T-cell (primary cell): ENCODE measurements around the gene PLGLB1. TPM values are rescaled to one million over a fixed set of nuclear protein-coding genes. Genes with fewer than 3 reads are reported as not detected.
"Not testable (repeated sequence)": the region's sequence is repeated elsewhere in the genome, so short reads cannot be mapped to it uniquely, and the experiment has no call there.

ENCODE experiments used
- ATAC-seq, 4 experiments: fragments of 200-7000 bp in 3 of 4; fragments of 150-1000 bp in 1 of 4; cut with Tn5 transposase; replicated peaks in 1 of 4; 1 replicate in 3 of 4; 2 replicates in 1 of 4; pipeline ENCODE4 v1.10.0; 2021; ENCODE audit warnings: moderate library complexity in 3 of 4, mild to moderate bottlenecking in 2 of 4, moderate number of reproducible peaks in 1 of 4
- CTCF ChIA-PET, 2 donors: fragments of 300-600 bp; sonication (Branson Sonifier 250); formaldehyde crosslinking; loops; one replicate each; lab custom pipeline; 2022; ENCODE audit warnings: antibody characterized with exemption in 2 of 2; lab: Charles Lee
- POLR2A ChIA-PET, 2 donors: fragments of 300-600 bp; sonication (Branson Sonifier 250); formaldehyde crosslinking; loops; one replicate each; lab custom pipeline; 2022; ENCODE audit warnings: antibody characterized with exemption in 2 of 2; lab: Charles Lee
- DNase-seq, 35 experiments: peaks; one replicate each; pipeline versions ENCODE4 v3.0.0 to v3.0.0-alpha.2; 2013 to 2023
- H3K27ac ChIP-seq: one replicate; pipeline ENCODE4 v1.5.1; 2013; ENCODE audit warnings: low read length
- H3K27me3 ChIP-seq, 2 experiments: replicated peaks in 1 of 2; 1 replicate in 1 of 2; 2 replicates in 1 of 2; pipeline versions ENCODE4 v1.6.1 to v1.7.0; 2013; ENCODE audit warnings: low read length in 1 of 2, mixed read lengths in 1 of 2; ENCODE audit not compliant: control insufficient read depth in 2 of 2, insufficient read depth in 2 of 2; ENCODE audit errors: extremely low read depth in 1 of 2
- H3K36me3 ChIP-seq, 2 donors: 1 replicate in 1 of 2; 2 replicates in 1 of 2; pipeline versions ENCODE4 v1.6.1 to v1.7.0; 2013; ENCODE audit warnings: low read length in 1 of 2; ENCODE audit not compliant: control insufficient read depth in 2 of 2, insufficient read depth in 1 of 2; ENCODE audit errors: extremely low read depth in 1 of 2
- H3K4me1 ChIP-seq, 2 experiments: 1 replicate in 1 of 2; 2 replicates in 1 of 2; pipeline versions ENCODE4 v1.6.1 to v1.7.0; 2013; ENCODE audit warnings: low read length in 2 of 2, mixed read lengths in 1 of 2; ENCODE audit not compliant: insufficient read depth in 2 of 2, control insufficient read depth in 1 of 2; ENCODE audit errors: extremely low read depth in 1 of 2
- H3K4me3 ChIP-seq, 2 donors: 1 replicate in 1 of 2; 2 replicates in 1 of 2; pipeline versions ENCODE4 v1.5.1 to v1.7.0; 2013; ENCODE audit warnings: mild to moderate bottlenecking in 2 of 2, low read length in 1 of 2, moderate library complexity in 1 of 2; ENCODE audit not compliant: control insufficient read depth in 1 of 2; ENCODE audit errors: extremely low read depth in 1 of 2
- H3K9me3 ChIP-seq: 2 replicates; pipeline ENCODE4 v1.7.0; 2013
- H3K27ac Mint-ChIP-seq, 2 donors: one replicate each; pipeline ENCODE4 v1.8.0; 2020 to 2021; ENCODE audit warnings: mild to moderate bottlenecking in 2 of 2, mixed read lengths in 2 of 2
- H3K27me3 Mint-ChIP-seq, 2 donors: one replicate each; pipeline ENCODE4 v1.8.0; 2021 to 2022; ENCODE audit warnings: mixed read lengths in 2 of 2
- H3K36me3 Mint-ChIP-seq: one replicate; pipeline ENCODE4 v1.8.0; 2021; ENCODE audit warnings: mixed read lengths
- H3K4me1 Mint-ChIP-seq, 3 donors: one replicate each; pipeline ENCODE4 v1.8.0; 2020 to 2022; ENCODE audit warnings: mixed read lengths in 3 of 3, mild to moderate bottlenecking in 1 of 3
- H3K4me3 Mint-ChIP-seq, 3 donors: one replicate each; pipeline ENCODE4 v1.8.0; 2020 to 2022; ENCODE audit warnings: mild to moderate bottlenecking in 3 of 3, mixed read lengths in 3 of 3, moderate library complexity in 3 of 3
- H3K9me3 Mint-ChIP-seq, 3 donors: one replicate each; pipeline ENCODE4 v1.8.0; 2020 to 2022; ENCODE audit warnings: mixed read lengths in 3 of 3
- WGBS: methylation state at CpG from one replicate; pipeline ENCODE4 v1.1.5; 2013; ENCODE audit warnings: missing lambda C conversion rate; ENCODE audit not compliant: insufficient coverage; 5-methylcytosine and 5-hydroxymethylcytosine counted together
- total RNA-seq, 35 experiments: library from RNA in 6 of 35; stranded (reverse) in 6 of 35; fragments of 120-200 nt in 1 of 35; gene quantifications; one replicate each; pipeline versions ENCODE4 v1.2.1 to v1.2.4 and lab custom pipeline; 2013 to 2026

PLGLB1 gene
- total RNA-seq, 5 donors from 2014 or later (not counting 1 experiment from before 2014, with no cell fraction given), result 3.3 to 14.5 (median 11.3) TPM

GRCh38 chr2:87054375-87054774 lies 32.7 kb upstream of the PLGLB1 start:
- H3K4me1 ChIP-seq, H3K27me3 Mint-ChIP-seq, H3K9me3 ChIP-seq, H3K36me3 Mint-ChIP-seq, CTCF ChIA-PET, DNase-seq, H3K27ac ChIP-seq, H3K9me3 Mint-ChIP-seq, H3K27me3 ChIP-seq, H3K36me3 ChIP-seq, H3K4me3 ChIP-seq, POLR2A ChIA-PET, H3K4me1 Mint-ChIP-seq: not testable (repeated sequence)
- Mint-ChIP-seq H3K27ac (peak overlapping the region in 1 of 2 donors; percentile 59), H3K4me3 (peak overlapping the region in 1 of 3 donors; percentile 24)
- peak in 1 of 4 experiments; percentile 23 for ATAC-seq
- no CpG with 5 or more reads among the region's 4 CpGs for WGBS

DNA sequence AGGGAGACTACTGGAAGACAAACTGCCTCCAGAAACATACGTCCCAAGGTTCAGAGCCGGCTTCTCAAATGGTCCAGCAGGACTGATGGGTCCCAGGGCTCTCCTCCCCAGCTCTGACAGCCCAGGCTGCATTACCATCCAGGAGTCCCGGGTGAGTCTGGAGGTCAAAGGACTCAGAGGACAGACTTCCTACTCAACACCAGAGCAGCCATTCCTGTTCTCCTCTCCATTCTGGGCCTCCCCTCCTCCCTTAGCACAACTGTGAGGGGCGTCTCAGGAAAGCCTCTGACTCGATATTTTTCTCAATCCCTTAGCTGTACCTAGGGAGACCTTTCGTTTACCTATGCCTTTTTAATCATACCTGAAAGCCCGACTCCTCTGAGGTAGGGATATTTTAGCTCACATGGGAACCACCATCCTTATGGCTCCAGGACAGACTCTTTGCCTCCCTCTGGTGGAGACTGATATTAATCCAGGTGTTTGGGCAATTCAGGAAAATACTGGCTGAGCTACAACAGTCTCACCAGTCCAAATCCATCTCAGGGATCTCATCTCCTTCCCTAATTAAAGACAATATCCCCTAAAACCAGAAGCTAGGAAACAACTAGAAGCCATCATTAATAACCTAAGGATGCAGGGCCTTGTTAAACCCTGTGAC lies 19.8 kb upstream of the PLGLB1 start:
- H3K27me3 Mint-ChIP-seq, H3K4me3 Mint-ChIP-seq, H3K27ac ChIP-seq, H3K4me1 Mint-ChIP-seq, H3K27me3 ChIP-seq, H3K4me1 ChIP-seq, H3K27ac Mint-ChIP-seq, H3K4me3 ChIP-seq, H3K36me3 ChIP-seq, H3K36me3 Mint-ChIP-seq, H3K9me3 Mint-ChIP-seq, POLR2A ChIA-PET, H3K9me3 ChIP-seq, CTCF ChIA-PET: not testable (repeated sequence)
- ATAC-seq (peak; percentile 36 to 48 (median 40)), DNase-seq (peak in 6 of 35 experiments; percentile 0 to 31 (median 5))
- no CpG with 5 or more reads among the region's 7 CpGs for WGBS

DNA sequence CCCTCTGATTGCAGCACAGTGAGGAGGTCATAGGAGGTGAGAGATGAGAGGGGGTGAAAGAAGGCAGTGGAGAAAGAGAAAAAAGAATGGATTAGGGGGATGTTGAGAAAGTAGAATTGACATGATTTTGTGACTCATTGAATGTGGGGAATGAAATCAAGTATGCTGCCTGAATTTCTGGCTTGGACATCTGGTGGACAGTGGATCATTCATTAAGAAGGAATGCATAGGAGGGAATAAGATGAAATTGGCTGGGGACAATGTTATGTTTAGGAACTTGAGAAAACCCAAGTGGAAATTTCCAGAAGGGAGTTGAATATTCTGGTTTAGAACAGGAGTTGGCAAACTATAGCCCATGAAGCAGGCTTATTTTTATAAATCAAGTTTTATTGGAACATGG lies 7.0 kb upstream of the PLGLB1 start:
- CTCF ChIA-PET, H3K27ac Mint-ChIP-seq, H3K36me3 ChIP-seq, H3K27ac ChIP-seq, ATAC-seq, H3K4me3 ChIP-seq, H3K36me3 Mint-ChIP-seq, POLR2A ChIA-PET, H3K9me3 ChIP-seq, DNase-seq, H3K27me3 ChIP-seq, H3K4me1 Mint-ChIP-seq, H3K4me1 ChIP-seq, H3K4me3 Mint-ChIP-seq, H3K9me3 Mint-ChIP-seq, H3K27me3 Mint-ChIP-seq: not testable (repeated sequence)

DNA sequence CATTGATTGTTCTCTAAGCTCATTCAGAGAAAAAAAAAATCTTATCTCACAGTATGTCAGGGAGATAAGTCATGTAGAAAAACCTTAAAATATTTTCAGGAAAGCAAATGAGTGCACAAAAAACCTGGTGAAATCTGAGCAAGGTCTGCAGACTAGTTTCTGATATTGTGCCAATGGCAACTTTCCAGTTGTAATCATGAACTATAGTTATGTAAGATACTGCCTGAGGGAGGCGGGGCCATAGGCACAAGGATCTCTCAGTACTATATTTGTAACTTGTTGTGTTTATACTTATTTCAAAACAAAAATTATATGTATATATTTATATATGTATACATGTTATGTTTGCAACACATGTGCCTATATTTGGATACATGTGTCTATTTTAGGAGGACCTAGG lies 5.2 kb upstream of the PLGLB1 start:
- DNase-seq, H3K27ac ChIP-seq, H3K36me3 Mint-ChIP-seq, CTCF ChIA-PET, H3K9me3 Mint-ChIP-seq, ATAC-seq, H3K27ac Mint-ChIP-seq, H3K4me1 ChIP-seq, H3K4me3 Mint-ChIP-seq, H3K4me1 Mint-ChIP-seq, H3K27me3 ChIP-seq, POLR2A ChIA-PET, H3K4me3 ChIP-seq, H3K9me3 ChIP-seq, H3K27me3 Mint-ChIP-seq, H3K36me3 ChIP-seq: not testable (repeated sequence)
- WGBS, result no CpG with 5 or more reads among the region's 1 CpG

DNA sequence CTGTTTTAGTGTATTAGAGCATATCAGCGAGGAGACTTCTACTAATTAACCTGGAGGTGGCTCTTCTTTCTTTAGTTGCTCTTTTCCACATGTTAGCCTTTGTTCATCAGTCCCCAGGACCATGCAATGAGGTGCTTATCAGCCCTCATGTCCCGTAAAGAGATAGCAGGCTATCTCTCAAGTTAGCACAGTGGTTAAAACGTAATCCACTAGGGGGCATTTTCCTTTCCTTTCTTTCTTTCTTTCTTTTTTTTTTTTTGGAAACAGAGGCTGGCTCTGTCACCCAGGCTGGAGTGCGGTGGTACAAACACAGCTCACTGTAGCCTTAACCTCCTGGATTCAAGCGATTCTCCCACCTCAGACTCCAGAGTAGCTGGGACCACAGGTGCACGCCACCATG lies 4.3 kb upstream of the PLGLB1 start:
- H3K9me3 ChIP-seq, POLR2A ChIA-PET, H3K27me3 ChIP-seq, DNase-seq, H3K4me1 ChIP-seq, H3K36me3 ChIP-seq, H3K9me3 Mint-ChIP-seq, H3K27me3 Mint-ChIP-seq, H3K4me3 Mint-ChIP-seq, CTCF ChIA-PET, H3K4me1 Mint-ChIP-seq, H3K27ac ChIP-seq, H3K4me3 ChIP-seq, H3K36me3 Mint-ChIP-seq, H3K27ac Mint-ChIP-seq: not testable (repeated sequence)
- no CpG with 5 or more reads among the region's 6 CpGs for WGBS
- ATAC-seq, result peak in 1 of 4 experiments; percentile 29

GRCh38 chr2:87023988-87024615 lies 2.5 kb upstream of the PLGLB1 start:
- H3K4me3 Mint-ChIP-seq, H3K4me1 ChIP-seq, DNase-seq, H3K27ac Mint-ChIP-seq, ATAC-seq, POLR2A ChIA-PET, H3K4me1 Mint-ChIP-seq, H3K27ac ChIP-seq, CTCF ChIA-PET, H3K36me3 ChIP-seq, H3K4me3 ChIP-seq, H3K36me3 Mint-ChIP-seq, H3K9me3 ChIP-seq, H3K27me3 ChIP-seq, H3K27me3 Mint-ChIP-seq, H3K9me3 Mint-ChIP-seq: not testable (repeated sequence)
- no CpG with 5 or more reads among the region's 8 CpGs for WGBS

DNA sequence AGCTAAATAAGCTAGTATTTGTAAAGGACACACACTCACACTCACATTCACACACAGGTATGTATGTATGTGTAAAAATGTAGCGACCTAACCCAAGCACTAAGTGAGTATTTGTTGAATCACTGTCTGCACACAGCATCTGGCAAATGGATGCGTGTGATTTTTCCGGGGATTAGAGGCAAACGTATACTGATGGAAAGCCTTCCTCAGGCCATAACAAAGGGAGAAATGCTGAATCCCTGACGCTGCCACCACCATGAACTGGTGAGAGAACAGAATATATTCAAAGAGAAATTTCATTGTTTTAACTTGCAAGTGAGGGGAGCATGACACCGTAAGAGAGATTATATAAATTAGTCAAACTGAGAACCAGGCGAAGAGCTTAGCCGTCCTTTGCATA lies 601 bp downstream of the PLGLB1 start:
- H3K4me1 ChIP-seq, H3K27ac Mint-ChIP-seq, H3K9me3 Mint-ChIP-seq, H3K4me1 Mint-ChIP-seq, H3K27me3 ChIP-seq, ATAC-seq, H3K9me3 ChIP-seq, H3K27me3 Mint-ChIP-seq, CTCF ChIA-PET, DNase-seq, H3K4me3 Mint-ChIP-seq, H3K36me3 ChIP-seq, H3K27ac ChIP-seq, H3K36me3 Mint-ChIP-seq, POLR2A ChIA-PET, H3K4me3 ChIP-seq: not testable (repeated sequence)
- no CpG with 5 or more reads among the region's 8 CpGs for WGBS
